A549 (cell line): ENCODE data around the gene UCP2. TPM values are rescaled to one million over a fixed set of nuclear protein-coding genes. Genes with fewer than 3 reads are reported as not detected.

Experiments
- ATAC-seq, 2 experiments: fragments of 200-7000 bp in 1 of 2; fragments of >200 bp in 1 of 2; cut with Nextera tagmentation in 1 of 2; cut with Tn5 transposase in 1 of 2; 3 replicates each; pipeline versions ENCODE4 v1.8.0 to v1.9.1; 2018 to 2020; ENCODE audit warnings: mild to moderate bottlenecking in 1 of 2, moderate library complexity in 1 of 2
- CTCF ChIA-PET: fragments of 300-600 bp; sonication (Branson Sonifier 250); formaldehyde crosslinking; extraction: SDS; loops from one replicate; lab custom pipeline; 2021; ENCODE audit warnings: antibody characterized with exemption, inconsistent platforms; lab: Yijun Ruan, JAX
- POLR2A ChIA-PET: fragments of 350-600 bp; formaldehyde crosslinking; extraction: SDS; loops from one replicate; lab custom pipeline; 2021; ENCODE audit warnings: antibody characterized with exemption, inconsistent platforms; lab: Yijun Ruan, JAX
- DNase-seq, 2 experiments: peaks; one replicate each; pipeline versions ENCODE4 v3.0.0 to v3.0.0-alpha.2; 2011 to 2016; ENCODE audit warnings: low read depth in 1 of 2, low spot score in 1 of 2
- FAIRE-seq: peaks from 2 replicates; lab custom pipeline; 2011; peaks lifted over from hg19 to GRCh38; lab: Jason Lieb, UNC
- H3K27ac ChIP-seq, 2 experiments: fragments of >200 bp; sonication (Bioruptor Twin); formaldehyde crosslinking; 3 replicates each; pipeline ENCODE4 v1.5.1; 2016 to 2017
- H3K4me1 ChIP-seq: fragments of >200 bp; sonication (Bioruptor Twin); formaldehyde crosslinking; 3 replicates; pipeline ENCODE4 v1.6.1; 2016
- H3K4me2 ChIP-seq: fragments of >200 bp; sonication (Bioruptor Twin); formaldehyde crosslinking; 3 replicates; pipeline ENCODE4 v1.6.1; 2016
- H3K4me3 ChIP-seq: fragments of >200 bp; sonication (Bioruptor Twin); formaldehyde crosslinking; 3 replicates; pipeline ENCODE4 v1.5.1; 2016
- H3K9me3 ChIP-seq: fragments of >200 bp; sonication (Bioruptor Twin); formaldehyde crosslinking; 3 replicates; pipeline ENCODE4 v1.6.1; 2016
- BHLHE40 ChIP-seq: IDR thresholded peaks from 2 replicates; pipeline ENCODE4 v1.6.1; 2012; ENCODE audit warnings: low read depth, low read length, inconsistent platforms
- CBX8 ChIP-seq: fragments of 200-600 bp; sonication (generic); IDR thresholded peaks from 2 replicates; pipeline ENCODE4 v1.6.1; 2016
- EHMT2 ChIP-seq: fragments of 200-600 bp; sonication (generic); IDR thresholded peaks from 2 replicates; pipeline ENCODE4 v1.6.1; 2016; ENCODE audit warnings: antibody characterized with exemption, low read depth, mild to moderate bottlenecking, moderate library complexity
- ESRRA ChIP-seq: fragments of 150-350 bp; IDR thresholded peaks from 2 replicates; pipeline ENCODE4 v1.6.1; 2014; ENCODE audit warnings: mild to moderate bottlenecking, low read length, borderline replicate concordance
- FOSB ChIP-seq: fragments of 250-450 bp; sonication (Bioruptor Pico); IDR thresholded peaks from 2 replicates; pipeline ENCODE4 v1.5.0; 2020; ENCODE audit warnings: mild to moderate bottlenecking, moderate library complexity
- FOSL2 ChIP-seq, 2 experiments: fragments of 450-650 bp in 1 of 2; fragments of >200 bp in 1 of 2; sonication (Bioruptor Twin) in 1 of 2; formaldehyde crosslinking; IDR thresholded peaks; 2 replicates each; pipeline versions ENCODE4 v1.5.0 to v1.6.1; 2016 to 2020; ENCODE audit warnings: mild to moderate bottlenecking in 1 of 2, moderate library complexity in 1 of 2
- FOXS1 ChIP-seq: fragments of 250-450 bp; sonication (Bioruptor Pico); IDR thresholded peaks from 2 replicates; pipeline ENCODE4 v1.5.0; 2020; ENCODE audit warnings: mild to moderate bottlenecking, moderate library complexity
- HOXB13 ChIP-seq: fragments of 250-450 bp; sonication (Bioruptor Pico); IDR thresholded peaks from 2 replicates; pipeline ENCODE4 v1.5.0; 2020; ENCODE audit warnings: low read depth, mild to moderate bottlenecking, moderate library complexity
- HOXB5 ChIP-seq: fragments of 250-450 bp; sonication (Bioruptor Pico); IDR thresholded peaks from 2 replicates; pipeline ENCODE4 v1.5.0; 2020; ENCODE audit warnings: mild to moderate bottlenecking, moderate library complexity
- KDM5A ChIP-seq: fragments of 200-600 bp; sonication (generic); IDR thresholded peaks from 2 replicates; pipeline ENCODE4 v1.6.1; 2016; ENCODE audit warnings: antibody characterized with exemption, mild to moderate bottlenecking
- MYC ChIP-seq: IDR thresholded peaks from 2 replicates; pipeline ENCODE4 v1.6.1; 2012; ENCODE audit warnings: mild to moderate bottlenecking, inconsistent platforms, low read length, improper control_type of control experiment, borderline replicate concordance
- POLR2A ChIP-seq: IDR thresholded peaks from 2 replicates; pipeline ENCODE4 v1.6.1; 2012; ENCODE audit warnings: mild to moderate bottlenecking, low read length
- POLR2AphosphoS2 ChIP-seq: conservative IDR thresholded peaks from 2 replicates; pipeline ENCODE4 v1.6.1; 2012; ENCODE audit warnings: low read length, improper control_type of control experiment, inconsistent platforms
- RAD21 ChIP-seq, 2 experiments: fragments of >200 bp in 1 of 2; sonication (Bioruptor Twin) in 1 of 2; formaldehyde crosslinking in 1 of 2; IDR thresholded peaks in 1 of 2; conservative IDR thresholded peaks in 1 of 2; 2 replicates in 1 of 2; 3 replicates in 1 of 2; pipeline ENCODE4 v1.6.1; 2012 to 2018; ENCODE audit warnings: inconsistent platforms in 1 of 2
- RARB ChIP-seq: fragments of 250-450 bp; sonication (Bioruptor Pico); IDR thresholded peaks from 2 replicates; pipeline ENCODE4 v1.8.0; 2021; ENCODE audit warnings: mild to moderate bottlenecking, moderate library complexity
- RCOR1 ChIP-seq: fragments of 150-350 bp; IDR thresholded peaks from 2 replicates; pipeline ENCODE4 v1.6.1; 2014; ENCODE audit warnings: antibody characterized with exemption, low read length, low read depth
- TFCP2L1 ChIP-seq: fragments of 250-450 bp; sonication (Bioruptor Pico); IDR thresholded peaks from 2 replicates; pipeline ENCODE4 v1.5.0; 2021; ENCODE audit warnings: mild to moderate bottlenecking
- TP53 ChIP-seq: fragments of 250-450 bp; sonication (Bioruptor Pico); IDR thresholded peaks from 2 replicates; pipeline ENCODE4 v1.5.0; 2021; ENCODE audit warnings: mild to moderate bottlenecking, moderate library complexity
- ZFP36 ChIP-seq: fragments of 450-650 bp; IDR thresholded peaks from 2 replicates; pipeline ENCODE4 v1.6.1; 2014; ENCODE audit warnings: borderline replicate concordance; ENCODE audit not compliant: partially characterized antibody
- ZNF302 ChIP-seq: fragments of 250-450 bp; sonication (Bioruptor Pico); IDR thresholded peaks from 2 replicates; pipeline ENCODE4 v1.9.0; 2021; ENCODE audit warnings: inconsistent platforms, mild to moderate bottlenecking, moderate library complexity
- ZSCAN20 ChIP-seq: fragments of 250-450 bp; sonication (Bioruptor Pico); IDR thresholded peaks from 2 replicates; pipeline ENCODE4 v1.8.0; 2022; ENCODE audit warnings: mild to moderate bottlenecking, moderate library complexity
- WGBS: methylation state at CpG from one replicate; pipeline ENCODE4 v1.1.6; 2017; ENCODE audit errors: missing lambda C conversion rate; 5-methylcytosine and 5-hydroxymethylcytosine counted together
- polyA plus RNA-seq, 4 experiments: library from polyadenylated mRNA; depleted of rRNA in 3 of 4; stranded (reverse); fragments of >200 nt; fragmentation: RNase III in 1 of 4; extraction: RNeasy Plus Mini Kit Qiagen cat#74134 plus additional on column Dnase treatment in 1 of 4; gene quantifications; 2 replicates in 3 of 4; 3 replicates in 1 of 4; pipeline ENCODE4 v1.2.3, GENCODE V29; 2011 to 2017
- TF ChIP-seq, protein P1 (sequence below): fragments of 250-450 bp; sonication (Bioruptor Pico); IDR thresholded peaks from 2 replicates; pipeline ENCODE4 v1.5.0; 2021; ENCODE audit warnings: mild to moderate bottlenecking, moderate library complexity, borderline replicate concordance
- TF ChIP-seq, protein P2 (sequence below): fragments of 450-650 bp; IDR thresholded peaks from 2 replicates; pipeline ENCODE4 v1.6.1; 2014; ENCODE audit warnings: antibody characterized with exemption

The UCP2 gene
- polyA plus RNA-seq, 2 of the 4 experiments (the other 2 are of a cell fraction), result 51.6 to 131 TPM

DNA sequence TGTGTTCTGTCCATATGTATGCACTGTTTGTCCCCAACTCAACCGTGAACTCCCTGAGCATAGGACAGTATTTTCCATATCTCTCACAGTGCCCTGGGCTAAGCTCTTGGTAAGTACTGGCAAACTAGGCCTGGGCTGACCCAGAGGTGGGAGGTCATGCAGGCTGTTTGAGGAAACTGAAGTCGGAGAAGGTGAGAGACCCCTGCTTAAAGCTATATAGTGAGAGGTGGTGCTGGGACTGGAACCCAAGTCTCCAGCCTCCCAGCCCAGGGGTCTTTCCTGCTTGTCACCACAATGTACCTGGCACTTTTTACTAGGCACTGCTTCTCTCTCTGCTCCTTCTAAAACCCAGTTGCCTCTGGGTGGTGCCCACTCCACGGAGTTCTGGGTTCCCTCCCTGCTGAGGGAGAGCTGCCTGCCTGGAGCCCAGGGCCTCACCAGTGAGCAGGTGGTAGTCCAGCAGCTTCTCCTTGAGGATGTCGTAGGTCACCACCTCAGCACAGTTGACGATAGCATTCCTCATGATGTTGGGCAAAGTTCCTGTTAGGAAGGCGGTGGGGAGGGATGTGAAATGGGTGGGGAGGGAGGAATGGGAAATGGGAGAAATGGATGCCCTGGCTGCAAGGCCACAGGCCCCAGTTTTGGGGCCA is 21.5 kb upstream of the UCP2 start:
- Histone ChIP-seq H3K4me1 (no peaks in the 10 kb centered on the region), H3K4me3 (no peak overlapping the region), H3K27ac (no peak overlapping the region), H3K4me2 (no peak overlapping the region), H3K9me3 (no peaks in the 10 kb centered on the region)
- POLR2A ChIA-PET, result no interaction called here
- CTCF ChIA-PET, result interaction anchor here (1.1 kb wide), 1 partner anchor 10 kb away, joined by 3 read pairs; no protein-coding TSS in a partner anchor
- FAIRE-seq (no peak), ATAC-seq (no peak), DNase-seq (no peak)
- TF ChIP-seq RAD21 (conservative IDR thresholded peaks at IDR 0.05 in 1 of 2, IDR thresholded peaks at IDR 0.05 in 1 of 2), result no peak
- no peak for TF ChIP-seq TP53 (CRISPR knock-in tag)
- no peak for TF ChIP-seq CBX8
- TF ChIP-seq FOSB (CRISPR knock-in tag), result no peak
- TF ChIP-seq, protein P1, sequence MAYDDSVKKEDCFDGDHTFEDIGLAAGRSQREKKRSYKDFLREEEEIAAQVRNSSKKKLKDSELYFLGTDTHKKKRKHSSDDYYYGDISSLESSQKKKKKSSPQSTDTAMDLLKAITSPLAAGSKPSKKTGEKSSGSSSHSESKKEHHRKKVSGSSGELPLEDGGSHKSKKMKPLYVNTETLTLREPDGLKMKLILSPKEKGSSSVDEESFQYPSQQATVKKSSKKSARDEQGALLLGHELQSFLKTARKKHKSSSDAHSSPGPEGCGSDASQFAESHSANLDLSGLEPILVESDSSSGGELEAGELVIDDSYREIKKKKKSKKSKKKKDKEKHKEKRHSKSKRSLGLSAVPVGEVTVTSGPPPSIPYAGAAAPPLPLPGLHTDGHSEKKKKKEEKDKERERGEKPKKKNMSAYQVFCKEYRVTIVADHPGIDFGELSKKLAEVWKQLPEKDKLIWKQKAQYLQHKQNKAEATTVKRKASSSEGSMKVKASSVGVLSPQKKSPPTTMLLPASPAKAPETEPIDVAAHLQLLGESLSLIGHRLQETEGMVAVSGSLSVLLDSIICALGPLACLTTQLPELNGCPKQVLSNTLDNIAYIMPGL (CRISPR knock-in tag), result no peak
- TF ChIP-seq, protein P2, sequence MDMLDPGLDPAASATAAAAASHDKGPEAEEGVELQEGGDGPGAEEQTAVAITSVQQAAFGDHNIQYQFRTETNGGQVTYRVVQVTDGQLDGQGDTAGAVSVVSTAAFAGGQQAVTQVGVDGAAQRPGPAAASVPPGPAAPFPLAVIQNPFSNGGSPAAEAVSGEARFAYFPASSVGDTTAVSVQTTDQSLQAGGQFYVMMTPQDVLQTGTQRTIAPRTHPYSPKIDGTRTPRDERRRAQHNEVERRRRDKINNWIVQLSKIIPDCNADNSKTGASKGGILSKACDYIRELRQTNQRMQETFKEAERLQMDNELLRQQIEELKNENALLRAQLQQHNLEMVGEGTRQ, result no peak
- no peak for TF ChIP-seq ZNF302
- no peak for TF ChIP-seq ZSCAN20 (CRISPR knock-in tag)
- TF ChIP-seq HOXB13 (CRISPR knock-in tag), result no peak
- no peak for TF ChIP-seq MYC
- TF ChIP-seq ZFP36, result no peak
- TF ChIP-seq RARB (CRISPR knock-in tag), result no peak
- TF ChIP-seq FOSL2 (IDR thresholded peaks at IDR 0.05), result no peak
- no peak for TF ChIP-seq FOSL2 (CRISPR knock-in tag; IDR thresholded peaks at IDR 0.05)
- no peak for TF ChIP-seq POLR2AphosphoS2
- TF ChIP-seq ESRRA, result no peak
- 88% methylated on average over 6 of the region's 6 CpGs for WGBS

DNA sequence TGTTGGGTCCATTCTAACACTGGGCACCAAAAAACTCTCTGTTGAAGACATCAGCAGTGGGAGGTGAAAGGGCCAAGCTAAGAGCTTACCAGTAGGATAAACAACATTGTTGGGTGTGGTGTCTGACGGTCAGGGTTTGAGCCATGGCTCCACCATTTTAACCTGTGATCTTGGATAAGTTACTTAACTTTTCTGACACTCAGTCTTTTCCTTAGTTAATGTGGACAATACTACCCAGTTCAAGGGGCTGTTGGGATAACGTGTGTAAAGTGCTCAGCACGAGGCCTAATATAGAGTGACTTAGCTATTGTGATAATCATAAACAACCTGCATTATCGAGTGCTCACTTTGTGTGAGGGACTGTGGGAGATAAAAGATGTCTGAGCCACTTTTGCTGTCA is 20.2 kb upstream of the UCP2 start:
- H3K4me2 ChIP-seq, result no peak overlapping the region
- H3K27ac ChIP-seq, result no peak overlapping the region
- FAIRE-seq (no peak), ATAC-seq (no peak), DNase-seq (no peak)
- 88% methylated on average over 4 of the region's 4 CpGs for WGBS
- TF ChIP-seq BHLHE40, result no peak
- TF ChIP-seq RAD21 (conservative IDR thresholded peaks at IDR 0.05 in 1 of 2, IDR thresholded peaks at IDR 0.05 in 1 of 2), result no peak
- no peak for TF ChIP-seq ESRRA
- TF ChIP-seq KDM5A, result no peak
- TF ChIP-seq RCOR1, result no peak
- no peak for TF ChIP-seq POLR2A
- TF ChIP-seq TFCP2L1 (CRISPR knock-in tag), result no peak
- no peaks in the 10 kb centered on the region for H3K9me3 ChIP-seq
- ChIA-PET POLR2A (interaction anchor here (0.7 kb wide), 1 partner anchor 21 kb away, joined by 4 read pairs; the partner anchor contains the start of gene UCP2), CTCF (interaction anchor here (0.9 to 1.5 kb wide), 4 partner anchors 9 to 120 kb away, joined by 3 to 4 read pairs (median 4); no protein-coding TSS in a partner anchor)
- H3K4me3 ChIP-seq, result no peak overlapping the region
- H3K4me1 ChIP-seq, result no peaks in the 10 kb centered on the region

DNA sequence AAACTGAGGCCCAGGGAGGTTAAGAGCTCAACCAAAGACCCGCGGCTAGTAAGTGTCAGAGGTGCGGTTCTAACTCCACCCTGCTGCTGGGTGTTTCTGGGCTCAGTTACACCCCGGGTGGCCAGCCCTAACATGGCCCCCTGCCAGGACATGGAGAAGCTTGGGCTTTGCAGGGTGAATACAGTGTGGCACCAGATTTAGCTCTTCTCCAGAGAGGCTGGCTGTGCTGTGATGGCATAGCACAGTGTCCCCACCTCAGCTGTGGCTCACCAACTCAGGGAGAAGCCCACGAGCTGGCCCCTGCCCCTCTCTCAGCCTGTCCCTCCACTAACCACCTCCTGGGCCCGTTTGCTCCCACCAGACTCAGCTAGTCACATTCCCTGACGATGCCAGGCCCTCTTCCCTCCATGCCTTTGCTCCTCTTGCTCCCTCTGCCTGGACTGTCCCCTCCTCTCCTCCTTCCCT is 19.2 kb upstream of the UCP2 start:
- Histone ChIP-seq H3K9me3 (no peaks in the 10 kb centered on the region), H3K4me1 (no peaks in the 10 kb centered on the region), H3K4me2 (no peak overlapping the region), H3K27ac (no peak overlapping the region), H3K4me3 (no peak overlapping the region)
- ChIA-PET POLR2A (interaction anchor here (0.7 kb wide), 1 partner anchor 20 kb away, joined by 4 read pairs; the partner anchor contains the start of gene UCP2), CTCF (interaction anchor here (0.5 to 1.6 kb wide), 5 partner anchors 8 to 44 kb away, joined by 3 to 4 read pairs (median 3); no protein-coding TSS in a partner anchor)
- DNase-seq, result no peak
- no peak for TF ChIP-seq HOXB5 (CRISPR knock-in tag)
- TF ChIP-seq FOXS1, result no peak
- no peak for TF ChIP-seq TP53 (CRISPR knock-in tag)
- no peak for TF ChIP-seq EHMT2
- TF ChIP-seq RAD21 (conservative IDR thresholded peaks at IDR 0.05 in 1 of 2, IDR thresholded peaks at IDR 0.05 in 1 of 2), result no peak
- TF ChIP-seq CBX8, result no peak
- 76% methylated on average over 7 of the region's 7 CpGs for WGBS
- FAIRE-seq, result no peak
- ATAC-seq, result no peak
